ENCODE results near the gene CAMK1. TPM values are rescaled to one million over a fixed set of nuclear protein-coding genes. Genes with fewer than 3 reads are reported as not detected.

CAMK1 gene
- total RNA-seq, 2 donors from 2014 or later: 19.8 to 24.4 TPM

GRCh38 chr3:9806137-9806536 lies 36.4 kb upstream of the CAMK1 start:
- Mint-ChIP-seq H3K36me3 (peaks cover 20% of the 10 kb centered on the region), H3K9me3 (no peaks in the 10 kb centered on the region), H3K27ac (peak overlapping the region in 1 of 2 donors; percentile 91), H3K27me3 (no peaks in the 10 kb centered on the region), H3K4me3 (no peak overlapping the region), H3K4me1 (ENCODE audit: low read depth in 2 of 2) (peaks cover 49 to 56% of the 10 kb centered on the region in 2 donors)
- DNase-seq (ENCODE audit: low spot score) (no peak), ATAC-seq (no peak)

- ATAC-seq (no peak), DNase-seq (ENCODE audit: low spot score) (no peak)
- H3K27me3 Mint-ChIP-seq: no peaks in the 10 kb centered on the region
- peak overlapping the region; percentile 20 to 61 for H3K27ac Mint-ChIP-seq
- peaks cover 40 to 47% of the 10 kb centered on the region in 2 donors for H3K4me1 Mint-ChIP-seq (ENCODE audit: low read depth in 2 of 2)
- H3K4me3 Mint-ChIP-seq: no peak overlapping the region
- no peaks in the 10 kb centered on the region for H3K9me3 Mint-ChIP-seq
- H3K36me3 Mint-ChIP-seq: peaks cover 18% of the 10 kb centered on the region
Measured at GRCh38 chr3:9804996-9805395, 35.2 kb upstream of the CAMK1 start.

GRCh38 chr3:9803494-9803893 lies 33.7 kb upstream of the CAMK1 start:
- Mint-ChIP-seq H3K4me3 (no peak overlapping the region), H3K36me3 (peaks cover 18% of the 10 kb centered on the region), H3K27me3 (no peaks in the 10 kb centered on the region), H3K27ac (peak overlapping the region in 1 of 2 donors; percentile 61), H3K4me1 (ENCODE audit: low read depth in 2 of 2) (peaks cover 28 to 37% of the 10 kb centered on the region in 2 donors), H3K9me3 (no peaks in the 10 kb centered on the region)
- DNase-seq (ENCODE audit: low spot score) (no peak), ATAC-seq (no peak)

- Mint-ChIP-seq H3K36me3 (peaks cover 23% of the 10 kb centered on the region), H3K4me3 (no peak overlapping the region), H3K27me3 (no peaks in the 10 kb centered on the region), H3K9me3 (no peaks in the 10 kb centered on the region), H3K4me1 (ENCODE audit: low read depth in 2 of 2) (peaks cover 26 to 34% of the 10 kb centered on the region in 2 donors), H3K27ac (no peak overlapping the region)
- DNase-seq (ENCODE audit: low spot score): no peak
- ATAC-seq: no peak
Measured at GRCh38 chr3:9800529-9800928, 30.8 kb upstream of the CAMK1 start.

- Mint-ChIP-seq H3K27ac (peak overlapping the region in 1 of 2 donors; percentile 99), H3K9me3 (no peaks in the 10 kb centered on the region), H3K4me3 (no peak overlapping the region), H3K27me3 (no peaks in the 10 kb centered on the region), H3K4me1 (ENCODE audit: low read depth in 2 of 2) (peaks cover 31 to 36% of the 10 kb centered on the region in 2 donors), H3K36me3 (peaks cover 26% of the 10 kb centered on the region)
- DNase-seq (ENCODE audit: low spot score) (no peak), ATAC-seq (no peak)
Measured at GRCh38 chr3:9797196-9797945, 27.6 kb upstream of the CAMK1 start.

GRCh38 chr3:9795207-9795606 lies 25.5 kb upstream of the CAMK1 start:
- Mint-ChIP-seq H3K36me3 (peaks cover 30% of the 10 kb centered on the region), H3K4me3 (peak overlapping the region; percentile 87), H3K27ac (peak overlapping the region; percentile 99), H3K9me3 (no peaks in the 10 kb centered on the region), H3K4me1 (ENCODE audit: low read depth in 2 of 2) (peaks cover 47 to 54% of the 10 kb centered on the region in 2 donors), H3K27me3 (no peaks in the 10 kb centered on the region)
- DNase-seq (ENCODE audit: low spot score) (peak; percentile 31), ATAC-seq (no peak)

- Mint-ChIP-seq H3K27ac (peak overlapping the region; percentile 99), H3K4me3 (peak overlapping the region; percentile 99), H3K36me3 (peaks cover 34% of the 10 kb centered on the region), H3K4me1 (ENCODE audit: low read depth in 2 of 2) (peaks cover 51 to 58% of the 10 kb centered on the region in 2 donors), H3K27me3 (no peaks in the 10 kb centered on the region), H3K9me3 (no peaks in the 10 kb centered on the region)
- DNase-seq (ENCODE audit: low spot score) (peak; percentile 26), ATAC-seq (no peak)
Measured at GRCh38 chr3:9794400-9794799, 24.7 kb upstream of the CAMK1 start.

GRCh38 chr3:9793161-9793781 lies 23.5 kb upstream of the CAMK1 start:
- Mint-ChIP-seq H3K4me1 (ENCODE audit: low read depth in 2 of 2) (peaks cover 55 to 57% of the 10 kb centered on the region in 2 donors), H3K9me3 (no peaks in the 10 kb centered on the region), H3K27me3 (no peaks in the 10 kb centered on the region), H3K27ac (peak overlapping the region; percentile 99), H3K4me3 (peak overlapping the region; percentile 99), H3K36me3 (peaks cover 33% of the 10 kb centered on the region)
- no peak for DNase-seq (ENCODE audit: low spot score)
- ATAC-seq: peak in 1 of 2 donors; percentile 36

GRCh38 chr3:9792405-9793160 lies 22.8 kb upstream of the CAMK1 start, which contains the start of the genes ARPC4 and TADA3:
Gene ARPC4, plus strand, starts transcription at chr3:9793082. Its CDS starts 40 bp downstream, at chr3:9793122.
Gene TADA3, minus strand, starts transcription at chr3:9792473. Its CDS starts 1,007 bp downstream, at chr3:9791466.
- peaks cover 55 to 56% of the 10 kb centered on the region in 2 donors for H3K4me1 Mint-ChIP-seq (ENCODE audit: low read depth in 2 of 2)
- H3K36me3 Mint-ChIP-seq: peaks cover 34% of the 10 kb centered on the region
- no peaks in the 10 kb centered on the region for H3K27me3 Mint-ChIP-seq
- H3K27ac Mint-ChIP-seq: peak within 1 kb of the TSS; percentile 99
- H3K4me3 Mint-ChIP-seq: peak within 1 kb of the TSS; percentile 99
- peak; percentile 91 to 94 for ATAC-seq
- no peaks in the 10 kb centered on the region for H3K9me3 Mint-ChIP-seq
- DNase-seq (ENCODE audit: low spot score): peak; percentile 97

- H3K27ac Mint-ChIP-seq: peak overlapping the region; percentile 99
- H3K36me3 Mint-ChIP-seq: peaks cover 37% of the 10 kb centered on the region
- no peaks in the 10 kb centered on the region for H3K27me3 Mint-ChIP-seq
- DNase-seq (ENCODE audit: low spot score): peak; percentile 26
- H3K9me3 Mint-ChIP-seq: no peaks in the 10 kb centered on the region
- H3K4me3 Mint-ChIP-seq: peak overlapping the region; percentile 99
- H3K4me1 Mint-ChIP-seq (ENCODE audit: low read depth in 2 of 2): peaks cover 51% of the 10 kb centered on the region in 2 donors
- no peak for ATAC-seq
Measured at GRCh38 chr3:9791790-9792404, 22.1 kb upstream of the CAMK1 start.

- H3K36me3 Mint-ChIP-seq: peaks cover 37% of the 10 kb centered on the region
- peak overlapping the region; percentile 99 for H3K4me3 Mint-ChIP-seq
- ATAC-seq (no peak), DNase-seq (ENCODE audit: low spot score) (no peak)
- H3K9me3 Mint-ChIP-seq: no peaks in the 10 kb centered on the region
- H3K27ac Mint-ChIP-seq: peak overlapping the region; percentile 99
- H3K4me1 Mint-ChIP-seq (ENCODE audit: low read depth in 2 of 2): peaks cover 49 to 51% of the 10 kb centered on the region in 2 donors
- no peaks in the 10 kb centered on the region for H3K27me3 Mint-ChIP-seq
Measured at GRCh38 chr3:9791127-9791526, 21.4 kb upstream of the CAMK1 start.

- H3K9me3 Mint-ChIP-seq: no peaks in the 10 kb centered on the region
- H3K27ac Mint-ChIP-seq: peak overlapping the region; percentile 9 to 21
- no peak overlapping the region for H3K4me3 Mint-ChIP-seq
- peaks cover 29% of the 10 kb centered on the region for H3K36me3 Mint-ChIP-seq
- H3K4me1 Mint-ChIP-seq (ENCODE audit: low read depth in 2 of 2): peaks cover 31 to 40% of the 10 kb centered on the region in 2 donors
- no peak for ATAC-seq
- H3K27me3 Mint-ChIP-seq: no peaks in the 10 kb centered on the region
- no peak for DNase-seq (ENCODE audit: low spot score)
Measured at GRCh38 chr3:9787714-9788113, 18.0 kb upstream of the CAMK1 start.

Data from natural killer cell treated with Interleukin-12 subunit alpha and Interleukin-12 subunit beta and Interleukin-15 and Interleukin-18, amount 100 ng/mL, for 72 hours (primary cell).